Measurements from ENCODE around the gene ADORA3.
A peak's percentile ranks its signal among the peaks of the same experiment; 100 is the strongest.
"Not testable (repeated sequence)": the region's sequence is repeated elsewhere in the genome, so short reads cannot be mapped to it uniquely, and the experiment has no call there.

Gene ADORA3

GRCh38 chr1:111503585-111504060 lies at the start of gene ADORA3, which contains the start of gene TMIGD3:
TSS of gene ADORA3 (minus strand) at chr1:111503633. CDS start at chr1:111503354, 279 bp downstream.
TSS of gene TMIGD3 (minus strand) at chr1:111503633. CDS start at chr1:111503354, 279 bp downstream.
- no peak for DNase-seq (ENCODE audit: low read depth)

GRCh38 chr1:111553196-111553595 lies 49.8 kb upstream of the ADORA3 start:
- H3K4me3 ChIP-seq (ENCODE audit: low read depth, low read length), result no peak overlapping the region
- DNase-seq (ENCODE audit: low read depth), result peak; percentile 54

More at GRCh38 chr1:111503585-111504060, at the start of gene ADORA3, which contains the start of gene TMIGD3:
- no peak within 1 kb of the TSS for H3K4me3 ChIP-seq (ENCODE audit: low read depth, low read length)

- DNase-seq (ENCODE audit: low read depth), result no peak
- H3K4me3 ChIP-seq (ENCODE audit: low read depth, low read length), result no peak overlapping the region
Observed at GRCh38 chr1:111552587-111552986, 49.2 kb upstream of the ADORA3 start.

GRCh38 chr1:111551623-111552411 lies 48.4 kb upstream of the ADORA3 start:
- no peak overlapping the region for H3K4me3 ChIP-seq (ENCODE audit: low read depth, low read length)
- DNase-seq (ENCODE audit: low read depth), result no peak

GRCh38 chr1:111547786-111548185 lies 44.4 kb upstream of the ADORA3 start:
- DNase-seq (ENCODE audit: low read depth); H3K4me3 ChIP-seq (ENCODE audit: low read depth, low read length): not testable (repeated sequence)

- no peak overlapping the region for H3K4me3 ChIP-seq (ENCODE audit: low read depth, low read length)
- DNase-seq (ENCODE audit: low read depth), result no peak
Observed at GRCh38 chr1:111542187-111542586, 38.8 kb upstream of the ADORA3 start.

GRCh38 chr1:111541721-111542120 lies 38.3 kb upstream of the ADORA3 start:
- no peak overlapping the region for H3K4me3 ChIP-seq (ENCODE audit: low read depth, low read length)
- DNase-seq (ENCODE audit: low read depth), result no peak

GRCh38 chr1:111540928-111541327 lies 37.5 kb upstream of the ADORA3 start:
- no peak overlapping the region for H3K4me3 ChIP-seq (ENCODE audit: low read depth, low read length)
- no peak for DNase-seq (ENCODE audit: low read depth)

GRCh38 chr1:111538343-111539025 lies 35.1 kb upstream of the ADORA3 start:
- DNase-seq (ENCODE audit: low read depth), result peak; percentile 94
- H3K4me3 ChIP-seq (ENCODE audit: low read depth, low read length), result no peak overlapping the region

GRCh38 chr1:111535256-111536191 lies 32.1 kb upstream of the ADORA3 start:
- no peak overlapping the region for H3K4me3 ChIP-seq (ENCODE audit: low read depth, low read length)
- DNase-seq (ENCODE audit: low read depth), result no peak

- no peak for DNase-seq (ENCODE audit: low read depth)
- no peak overlapping the region for H3K4me3 ChIP-seq (ENCODE audit: low read depth, low read length)
Observed at GRCh38 chr1:111520053-111520452, 16.6 kb upstream of the ADORA3 start.

GRCh38 chr1:111517469-111518225 lies 14.2 kb upstream of the ADORA3 start:
- DNase-seq (ENCODE audit: low read depth), result no peak
- H3K4me3 ChIP-seq (ENCODE audit: low read depth, low read length), result no peak overlapping the region

- no peak for DNase-seq (ENCODE audit: low read depth)
- H3K4me3 ChIP-seq (ENCODE audit: low read depth, low read length), result peak overlapping the region; percentile 36
Observed at GRCh38 chr1:111516005-111516535, 12.6 kb upstream of the ADORA3 start.

GRCh38 chr1:111515291-111516004 lies 12.0 kb upstream of the ADORA3 start:
- peak overlapping the region; percentile 36 for H3K4me3 ChIP-seq (ENCODE audit: low read depth, low read length)
- DNase-seq (ENCODE audit: low read depth), result no peak

GRCh38 chr1:111513410-111514020 lies 10.1 kb upstream of the ADORA3 start:
- no peak for DNase-seq (ENCODE audit: low read depth)
- no peak overlapping the region for H3K4me3 ChIP-seq (ENCODE audit: low read depth, low read length)

GRCh38 chr1:111512931-111513330 lies 9.5 kb upstream of the ADORA3 start:
- no peak overlapping the region for H3K4me3 ChIP-seq (ENCODE audit: low read depth, low read length)
- DNase-seq (ENCODE audit: low read depth), result no peak

GRCh38 chr1:111512132-111512889 lies 8.9 kb upstream of the ADORA3 start:
- no peak for DNase-seq (ENCODE audit: low read depth)
- H3K4me3 ChIP-seq (ENCODE audit: low read depth, low read length), result no peak overlapping the region

Measured in skeletal muscle cell (primary cell).